GM10847 (cell line): ENCODE results near the gene KDM4C.

ENCODE experiments used
- POLR2A ChIP-seq: IDR thresholded peaks from 2 replicates; pipeline ENCODE4 v1.6.1; 2011; ENCODE audit not compliant: insufficient read length; ENCODE audit errors: extremely low read depth

Gene KDM4C

GRCh38 chr9:6996061-6996854 is 238.5 kb downstream of the KDM4C start:
- TF ChIP-seq POLR2A = no peak

- TF ChIP-seq POLR2A = no peak
Observed at GRCh38 chr9:6997330-6997729, 239.6 kb downstream of the KDM4C start.

- no peak for TF ChIP-seq POLR2A
Observed at GRCh38 chr9:6999794-7000193, 242.0 kb downstream of the KDM4C start.

GRCh38 chr9:7001571-7001970 is 243.8 kb downstream of the KDM4C start:
- no peak for TF ChIP-seq POLR2A

GRCh38 chr9:7003861-7004260 is 246.1 kb downstream of the KDM4C start:
- TF ChIP-seq POLR2A = no peak

GRCh38 chr9:7006417-7006816 is 248.6 kb downstream of the KDM4C start:
- TF ChIP-seq POLR2A = no peak

GRCh38 chr9:7008411-7008810 is 250.6 kb downstream of the KDM4C start:
- TF ChIP-seq POLR2A = no peak

- TF ChIP-seq POLR2A = no peak
Observed at GRCh38 chr9:7009065-7009464, 251.3 kb downstream of the KDM4C start.

- TF ChIP-seq POLR2A = no peak
Observed at GRCh38 chr9:7011395-7012067, 253.8 kb downstream of the KDM4C start.

GRCh38 chr9:7027996-7028395 is 270.2 kb downstream of the KDM4C start:
- TF ChIP-seq POLR2A = no peak

- TF ChIP-seq POLR2A = no peak
Observed at GRCh38 chr9:7028591-7028990, 270.8 kb downstream of the KDM4C start.

GRCh38 chr9:7033076-7034045 is 275.6 kb downstream of the KDM4C start:
- no peak for TF ChIP-seq POLR2A

- no peak for TF ChIP-seq POLR2A
Observed at GRCh38 chr9:7037176-7037575, 279.4 kb downstream of the KDM4C start.

- no peak for TF ChIP-seq POLR2A
Observed at GRCh38 chr9:7042124-7042523, 284.4 kb downstream of the KDM4C start.

GRCh38 chr9:7045361-7045760 is 287.6 kb downstream of the KDM4C start:
- TF ChIP-seq POLR2A = no peak
